ENCODE measurements around the gene NKX2-3.

DNA sequence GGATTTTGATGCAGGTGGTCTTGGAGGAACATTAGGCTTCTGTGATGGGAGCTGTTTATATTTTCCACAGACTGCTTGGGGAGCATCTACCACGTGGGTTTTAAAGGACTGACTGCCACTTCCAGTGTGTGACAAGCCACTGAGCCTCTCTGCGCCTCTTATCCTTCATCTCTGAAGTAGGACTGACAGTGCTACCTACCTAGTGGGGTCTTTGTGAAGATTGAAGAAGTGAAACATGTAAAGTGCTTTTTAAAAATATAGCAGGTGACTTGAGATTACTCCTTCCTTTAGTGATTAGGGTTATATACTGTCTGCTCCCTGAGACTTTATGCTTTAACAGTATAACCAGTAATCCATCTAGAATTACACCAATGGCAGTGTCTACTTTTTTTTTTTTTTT, 29.9 kb downstream of the NKX2-3 start:
- TF ChIP-seq, protein P1, sequence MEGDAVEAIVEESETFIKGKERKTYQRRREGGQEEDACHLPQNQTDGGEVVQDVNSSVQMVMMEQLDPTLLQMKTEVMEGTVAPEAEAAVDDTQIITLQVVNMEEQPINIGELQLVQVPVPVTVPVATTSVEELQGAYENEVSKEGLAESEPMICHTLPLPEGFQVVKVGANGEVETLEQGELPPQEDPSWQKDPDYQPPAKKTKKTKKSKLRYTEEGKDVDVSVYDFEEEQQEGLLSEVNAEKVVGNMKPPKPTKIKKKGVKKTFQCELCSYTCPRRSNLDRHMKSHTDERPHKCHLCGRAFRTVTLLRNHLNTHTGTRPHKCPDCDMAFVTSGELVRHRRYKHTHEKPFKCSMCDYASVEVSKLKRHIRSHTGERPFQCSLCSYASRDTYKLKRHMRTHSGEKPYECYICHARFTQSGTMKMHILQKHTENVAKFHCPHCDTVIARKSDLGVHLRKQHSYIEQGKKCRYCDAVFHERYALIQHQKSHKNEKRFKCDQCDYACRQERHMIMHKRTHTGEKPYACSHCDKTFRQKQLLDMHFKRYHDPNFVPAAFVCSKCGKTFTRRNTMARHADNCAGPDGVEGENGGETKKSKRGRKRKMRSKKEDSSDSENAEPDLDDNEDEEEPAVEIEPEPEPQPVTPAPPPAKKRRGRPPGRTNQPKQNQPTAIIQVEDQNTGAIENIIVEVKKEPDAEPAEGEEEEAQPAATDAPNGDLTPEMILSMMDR (IDR thresholded peaks at IDR 0.05 in 4 of 5, conservative IDR thresholded peaks at IDR 0.05 in 1 of 5): no peak
- no peak for TF ChIP-seq POLR2A (IDR thresholded peaks at IDR 0.05)
